Sigmoid colon (tissue), 3 donors: ENCODE data around the gene ACTBL2.

ENCODE experiments used
- POLR2A ChIP-seq, 2 donors: fragments of 450-650 bp; IDR thresholded peaks; one replicate each; pipeline ENCODE4 v1.6.1; 2016; ENCODE audit warnings: antibody characterized with exemption in 2 of 2, mild to moderate bottlenecking in 2 of 2, moderate library complexity in 2 of 2
- TF ChIP-seq, protein P1 (sequence below), 4 experiments: fragments of 450-650 bp in 3 of 4; fragments of 200-600 bp in 1 of 4; IDR thresholded peaks; one replicate each; pipeline ENCODE4 v1.5.1; 2016 to 2019; ENCODE audit warnings: antibody characterized with exemption in 4 of 4, mild to moderate bottlenecking in 3 of 4, moderate library complexity in 2 of 4

DNA sequence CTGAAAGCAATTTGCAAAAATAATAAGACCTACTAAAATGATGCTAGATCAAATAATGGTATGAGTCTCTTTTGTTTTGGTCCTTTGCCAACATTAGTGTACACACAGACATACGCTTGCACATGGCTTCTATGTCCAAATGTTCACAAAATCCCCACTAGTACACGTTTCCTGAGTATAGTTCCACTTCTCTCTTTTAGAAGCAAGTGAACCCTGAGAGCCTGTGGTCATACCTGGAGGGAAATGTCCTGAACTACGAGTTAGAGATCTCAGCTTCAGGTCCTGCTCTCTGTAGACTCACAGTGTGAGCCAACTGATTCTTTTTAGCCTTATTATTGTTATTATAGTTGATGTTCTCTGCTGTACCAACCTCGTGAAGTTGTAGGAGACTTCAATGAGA, 47.3 kb upstream of the ACTBL2 start:
- TF ChIP-seq, protein P1, sequence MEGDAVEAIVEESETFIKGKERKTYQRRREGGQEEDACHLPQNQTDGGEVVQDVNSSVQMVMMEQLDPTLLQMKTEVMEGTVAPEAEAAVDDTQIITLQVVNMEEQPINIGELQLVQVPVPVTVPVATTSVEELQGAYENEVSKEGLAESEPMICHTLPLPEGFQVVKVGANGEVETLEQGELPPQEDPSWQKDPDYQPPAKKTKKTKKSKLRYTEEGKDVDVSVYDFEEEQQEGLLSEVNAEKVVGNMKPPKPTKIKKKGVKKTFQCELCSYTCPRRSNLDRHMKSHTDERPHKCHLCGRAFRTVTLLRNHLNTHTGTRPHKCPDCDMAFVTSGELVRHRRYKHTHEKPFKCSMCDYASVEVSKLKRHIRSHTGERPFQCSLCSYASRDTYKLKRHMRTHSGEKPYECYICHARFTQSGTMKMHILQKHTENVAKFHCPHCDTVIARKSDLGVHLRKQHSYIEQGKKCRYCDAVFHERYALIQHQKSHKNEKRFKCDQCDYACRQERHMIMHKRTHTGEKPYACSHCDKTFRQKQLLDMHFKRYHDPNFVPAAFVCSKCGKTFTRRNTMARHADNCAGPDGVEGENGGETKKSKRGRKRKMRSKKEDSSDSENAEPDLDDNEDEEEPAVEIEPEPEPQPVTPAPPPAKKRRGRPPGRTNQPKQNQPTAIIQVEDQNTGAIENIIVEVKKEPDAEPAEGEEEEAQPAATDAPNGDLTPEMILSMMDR (IDR thresholded peaks at IDR 0.05): no peak
- TF ChIP-seq POLR2A (IDR thresholded peaks at IDR 0.05): no peak
